MCF 10A (cell line): ENCODE data around the gene GATAD2A. TPM values are rescaled to one million over a fixed set of nuclear protein-coding genes. Genes with fewer than 3 reads are reported as not detected.

Experiments used
- BruUV-seq: library from RNA; stranded (reverse); fragments of 400-500 nt; replicated peaks from 2 replicates; lab custom pipeline; 2021; lab: Mats Ljungman, UMichigan
- CTCF ChIA-PET: fragments of 300-600 bp; sonication (Branson Sonifier 250); formaldehyde crosslinking; extraction: SDS; loops from one replicate; lab custom pipeline; 2021; ENCODE audit warnings: antibody characterized with exemption, inconsistent platforms; lab: Yijun Ruan, JAX
- POLR2A ChIA-PET: fragments of 300-600, 350-650 bp; sonication (Branson Sonifier 250); formaldehyde crosslinking; extraction: SDS; loops from one replicate; lab custom pipeline; 2020; ENCODE audit warnings: antibody characterized with exemption, inconsistent platforms; lab: Yijun Ruan, JAX
- DNase-seq: peaks from one replicate; pipeline ENCODE4 v3.0.0-alpha.2; 2018; ENCODE audit not compliant: unreplicated experiment
- H3K27ac Mint-ChIP-seq: one replicate; pipeline ENCODE4 v1.8.0; 2022; ENCODE audit warnings: mild to moderate bottlenecking, low read depth, mixed read lengths; ENCODE audit not compliant: unreplicated experiment
- H3K27me3 Mint-ChIP-seq: one replicate; pipeline ENCODE4 v1.8.0; 2022; ENCODE audit warnings: mixed read lengths; ENCODE audit not compliant: insufficient read depth, unreplicated experiment
- H3K36me3 Mint-ChIP-seq: one replicate; pipeline ENCODE4 v1.8.0; 2022; ENCODE audit warnings: mild to moderate bottlenecking, moderate library complexity, mixed read lengths; ENCODE audit not compliant: insufficient read depth, unreplicated experiment
- H3K4me1 Mint-ChIP-seq: one replicate; pipeline ENCODE4 v1.8.0; 2022; ENCODE audit warnings: mixed read lengths; ENCODE audit not compliant: insufficient read depth, unreplicated experiment
- H3K4me3 Mint-ChIP-seq: one replicate; pipeline ENCODE4 v1.8.0; 2022; ENCODE audit warnings: mild to moderate bottlenecking, moderate library complexity, mixed read lengths; ENCODE audit not compliant: unreplicated experiment
- H3K9me3 Mint-ChIP-seq: one replicate; pipeline ENCODE4 v1.8.0; 2022; ENCODE audit warnings: mixed read lengths; ENCODE audit not compliant: unreplicated experiment
- CTCF ChIP-seq: fragments of 200-600 bp; IDR thresholded peaks from one replicate; pipeline ENCODE4 v1.8.0; 2022; ENCODE audit warnings: antibody characterized with exemption, mild to moderate bottlenecking; ENCODE audit not compliant: unreplicated experiment
- intact Hi-C: fragments of 100-400 bp; cut with micrococcal nuclease; formaldehyde crosslinking; loops from 2 replicates; pipeline ENCODE4 v1.14.1; 2022
- total RNA-seq: library from RNA; stranded (reverse); gene quantifications from 2 replicates; pipeline ENCODE4 v1.2.3, GENCODE V29; 2022

The GATAD2A gene
- total RNA-seq, 1 experiment from 2014 or later: 91.5 TPM

- no peak for DNase-seq
- CTCF ChIA-PET: interaction anchor here (0.5 to 1.6 kb wide), 8 partner anchors 16 to 1215 kb away, joined by 3 to 13 read pairs (median 4); partner anchors contain the start of gene GMIP
- intact Hi-C loops: no loop called here
- Mint-ChIP-seq H3K27me3 (no peaks in the 10 kb centered on the region), H3K27ac (no peak overlapping the region), H3K9me3 (no peaks in the 10 kb centered on the region), H3K4me1 (peaks cover 6% of the 10 kb centered on the region), H3K4me3 (no peak overlapping the region), H3K36me3 (no peaks in the 10 kb centered on the region)
- no TSS peak for BruUV-seq
- TF ChIP-seq CTCF: no peak
- POLR2A ChIA-PET: interaction anchor here (1.5 kb wide), 1 partner anchor 81 kb away, joined by 4 read pairs; no protein-coding TSS in a partner anchor
Observed at GRCh38 chr19:19547674-19548336, 142.3 kb downstream of the GATAD2A start.

- H3K9me3 Mint-ChIP-seq: no peaks in the 10 kb centered on the region
- no peaks in the 10 kb centered on the region for H3K27me3 Mint-ChIP-seq
- H3K4me3 Mint-ChIP-seq: no peak overlapping the region
- ChIA-PET POLR2A (interaction anchor here (1.5 kb wide), 1 partner anchor 79 kb away, joined by 4 read pairs; no protein-coding TSS in a partner anchor), CTCF (interaction anchor here (1.5 kb wide), 1 partner anchor 17 kb away, joined by 8 read pairs; no protein-coding TSS in a partner anchor)
- H3K4me1 Mint-ChIP-seq: peaks cover 6% of the 10 kb centered on the region
- no peaks in the 10 kb centered on the region for H3K36me3 Mint-ChIP-seq
- BruUV-seq: no TSS peak
- intact Hi-C loops: no loop called here
- no peak for TF ChIP-seq CTCF
- peak; percentile 30 for DNase-seq
- H3K27ac Mint-ChIP-seq: no peak overlapping the region
Observed at GRCh38 chr19:19548915-19549759, 143.7 kb downstream of the GATAD2A start.

GRCh38 chr19:19549804-19550464 lies 144.5 kb downstream of the GATAD2A start:
- BruUV-seq: no TSS peak
- Mint-ChIP-seq H3K4me3 (no peak overlapping the region), H3K9me3 (no peaks in the 10 kb centered on the region), H3K27me3 (no peaks in the 10 kb centered on the region), H3K36me3 (no peaks in the 10 kb centered on the region), H3K27ac (no peak overlapping the region), H3K4me1 (peaks cover 6% of the 10 kb centered on the region)
- no peak for DNase-seq
- no peak for TF ChIP-seq CTCF
- ChIA-PET POLR2A (no interaction called here), CTCF (interaction anchor here (0.6 to 3.5 kb wide), 3 partner anchors 18 to 95 kb away, joined by 3 to 21 read pairs (median 8); partner anchors contain the start of gene GMIP)
- intact Hi-C loops: loop anchor here (5.0 kb wide), 2 partner anchors 77 to 92 kb away; partner anchors contain the start of genes GMIP and LPAR2
